GM12801 (cell line): ENCODE data around the gene LRP5.

Experiments
- TF ChIP-seq, protein P1 (sequence below): IDR thresholded peaks from one replicate; pipeline ENCODE4 v1.5.1; 2011; ENCODE audit warnings: control low read depth; ENCODE audit not compliant: insufficient read length; ENCODE audit errors: extremely low read depth

LRP5 gene

DNA sequence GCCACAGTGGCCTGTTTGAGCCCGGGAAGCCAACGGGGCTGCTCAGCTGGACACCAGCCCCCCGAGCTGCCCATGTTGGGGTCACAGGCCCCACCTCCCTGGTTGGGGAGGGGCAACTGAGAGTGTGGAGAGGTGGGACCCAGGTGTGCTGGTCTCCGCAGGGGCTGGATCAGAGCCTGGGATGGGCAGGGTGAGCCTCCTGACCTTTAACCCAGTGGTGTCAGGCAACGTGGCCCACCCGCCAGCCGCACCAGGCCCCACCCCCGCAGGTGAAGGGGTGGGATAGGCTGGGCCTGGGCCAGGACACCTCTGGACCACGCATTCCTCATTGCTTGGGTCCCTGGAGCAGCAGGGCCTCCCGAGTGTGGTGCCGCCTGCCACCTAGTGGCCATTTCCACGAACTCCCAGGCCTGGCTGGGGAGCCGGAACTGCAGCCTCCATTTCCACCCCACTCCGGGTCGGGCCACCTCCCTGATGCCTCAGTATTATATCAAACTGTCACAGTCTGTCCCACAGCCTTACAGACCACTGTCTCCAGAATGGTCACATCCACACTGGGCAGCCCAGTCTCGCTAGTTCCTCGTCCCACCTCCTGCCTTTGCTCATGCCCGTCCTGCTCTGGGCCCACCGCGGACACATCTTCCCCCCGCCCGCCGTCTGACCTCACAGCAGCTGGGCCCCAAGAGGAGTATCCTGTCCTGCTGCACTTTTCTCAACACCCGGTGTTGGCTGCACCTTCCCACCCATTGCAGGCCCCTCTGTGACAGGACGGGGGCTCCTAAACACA lies 134.8 kb downstream of the LRP5 start:
- TF ChIP-seq, protein P1, sequence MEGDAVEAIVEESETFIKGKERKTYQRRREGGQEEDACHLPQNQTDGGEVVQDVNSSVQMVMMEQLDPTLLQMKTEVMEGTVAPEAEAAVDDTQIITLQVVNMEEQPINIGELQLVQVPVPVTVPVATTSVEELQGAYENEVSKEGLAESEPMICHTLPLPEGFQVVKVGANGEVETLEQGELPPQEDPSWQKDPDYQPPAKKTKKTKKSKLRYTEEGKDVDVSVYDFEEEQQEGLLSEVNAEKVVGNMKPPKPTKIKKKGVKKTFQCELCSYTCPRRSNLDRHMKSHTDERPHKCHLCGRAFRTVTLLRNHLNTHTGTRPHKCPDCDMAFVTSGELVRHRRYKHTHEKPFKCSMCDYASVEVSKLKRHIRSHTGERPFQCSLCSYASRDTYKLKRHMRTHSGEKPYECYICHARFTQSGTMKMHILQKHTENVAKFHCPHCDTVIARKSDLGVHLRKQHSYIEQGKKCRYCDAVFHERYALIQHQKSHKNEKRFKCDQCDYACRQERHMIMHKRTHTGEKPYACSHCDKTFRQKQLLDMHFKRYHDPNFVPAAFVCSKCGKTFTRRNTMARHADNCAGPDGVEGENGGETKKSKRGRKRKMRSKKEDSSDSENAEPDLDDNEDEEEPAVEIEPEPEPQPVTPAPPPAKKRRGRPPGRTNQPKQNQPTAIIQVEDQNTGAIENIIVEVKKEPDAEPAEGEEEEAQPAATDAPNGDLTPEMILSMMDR: peak; percentile 81

DNA sequence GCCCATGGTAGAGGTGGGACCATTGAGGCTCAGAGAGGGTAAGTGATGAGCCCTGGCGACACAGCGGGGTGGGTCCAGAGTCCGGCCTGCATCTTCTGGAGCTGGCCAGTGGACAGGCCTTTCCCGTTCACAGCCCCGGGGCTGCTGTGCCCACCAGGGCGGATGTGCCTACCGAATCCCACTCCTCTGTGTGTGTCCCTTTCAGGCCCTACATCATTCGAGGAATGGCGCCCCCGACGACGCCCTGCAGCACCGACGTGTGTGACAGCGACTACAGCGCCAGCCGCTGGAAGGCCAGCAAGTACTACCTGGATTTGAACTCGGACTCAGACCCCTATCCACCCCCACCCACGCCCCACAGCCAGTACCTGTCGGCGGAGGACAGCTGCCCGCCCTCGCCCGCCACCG lies 136.2 kb downstream of the LRP5 start:
- TF ChIP-seq, protein P1: no peak

- TF ChIP-seq, protein P1: no peak
Observed at GRCh38 chr11:68449951-68450350, 137.6 kb downstream of the LRP5 start.

- TF ChIP-seq, protein P1: no peak
Observed at GRCh38 chr11:68450711-68451110, 138.3 kb downstream of the LRP5 start.

- TF ChIP-seq, protein P1: no peak
Observed at GRCh38 chr11:68454767-68455166, 142.4 kb downstream of the LRP5 start.

DNA sequence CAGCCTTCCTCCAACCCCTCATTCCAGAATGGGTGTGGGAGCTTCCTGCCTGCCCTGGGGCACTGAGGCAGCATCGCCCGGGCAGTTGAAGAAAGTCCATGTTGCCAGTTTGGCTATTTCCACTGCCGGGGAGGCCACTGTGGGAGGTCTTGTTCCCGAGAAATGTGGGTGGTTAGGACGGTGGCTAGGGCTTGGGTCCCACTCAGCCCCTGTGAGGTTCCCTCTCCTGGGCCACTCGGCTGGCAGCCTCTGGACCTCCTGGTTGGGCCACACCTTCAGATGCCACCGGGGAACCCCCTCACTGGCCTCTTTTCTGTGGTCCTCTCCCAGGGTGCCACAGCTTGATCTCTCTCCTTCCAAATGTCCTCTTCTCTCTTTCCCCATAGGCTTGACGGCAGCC lies 143.1 kb downstream of the LRP5 start:
- TF ChIP-seq, protein P1: no peak

DNA sequence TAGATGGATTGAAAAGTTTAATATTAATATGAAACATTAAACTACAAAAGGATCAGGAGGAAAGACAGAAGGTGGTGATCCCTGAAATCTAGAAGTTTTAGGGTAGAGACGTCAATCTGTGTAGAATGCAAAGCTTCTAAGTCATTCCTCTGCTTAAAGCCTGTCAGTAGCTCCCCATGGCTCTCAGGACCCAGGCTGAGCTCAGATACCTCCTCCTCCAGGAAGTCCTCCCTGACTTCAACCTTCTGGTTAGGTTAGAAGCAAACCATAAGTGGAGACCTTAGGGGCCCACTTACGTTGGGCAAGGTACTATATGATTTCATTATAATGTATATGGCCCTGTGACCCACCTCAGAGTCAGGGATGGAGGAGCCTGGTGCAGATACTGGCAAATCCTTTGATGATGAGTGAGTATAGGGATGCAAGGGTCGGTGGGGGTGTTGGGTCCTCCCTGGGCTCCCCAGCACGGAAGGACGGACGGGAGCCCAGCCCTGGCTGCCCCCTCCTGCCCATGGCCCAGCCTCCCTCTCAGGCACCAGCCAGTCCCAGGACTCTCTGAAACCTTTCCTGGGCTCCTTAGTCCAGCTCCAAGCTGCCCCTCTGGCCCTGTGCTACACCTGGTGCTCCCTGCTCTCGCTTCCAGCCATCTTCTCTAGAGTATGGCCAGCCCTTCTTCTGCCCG lies 145.0 kb downstream of the LRP5 start:
- TF ChIP-seq, protein P1: no peak
